Kidney (tissue), 14 donors: ENCODE data around the gene S100A16. TPM values are rescaled to one million over a fixed set of nuclear protein-coding genes. Genes with fewer than 3 reads are reported as not detected.
A peak's percentile ranks its signal among the peaks of the same experiment; 100 is the strongest.

Source experiments
- DNase-seq, 5 donors: peaks; one replicate each; pipeline ENCODE4 v3.0.0-alpha.2; 2013 to 2020
- FAIRE-seq: peaks from 2 replicates; lab custom pipeline; 2012; peaks lifted over from hg19 to GRCh38; lab: Jason Lieb, UNC
- H3K27ac ChIP-seq, 2 donors: one replicate each; pipeline ENCODE4 v1.7.0; 2013; ENCODE audit warnings: low read depth in 2 of 2, low read length in 2 of 2, inconsistent platforms in 1 of 2
- H3K27me3 ChIP-seq: one replicate; pipeline ENCODE4 v1.7.1; 2013; ENCODE audit warnings: low read length, inconsistent platforms; ENCODE audit not compliant: control insufficient read depth, insufficient read depth
- H3K36me3 ChIP-seq, 3 donors: one replicate each; pipeline versions ENCODE4 v1.7.0 to v1.7.1; 2013; ENCODE audit warnings: low read length in 3 of 3, control low read depth in 1 of 3, inconsistent platforms in 1 of 3; ENCODE audit not compliant: insufficient read depth in 3 of 3, control insufficient read depth in 2 of 3
- H3K4me1 ChIP-seq, 3 donors: one replicate each; pipeline versions ENCODE4 v1.7.0 to v1.7.1; 2013; ENCODE audit warnings: low read length in 3 of 3, inconsistent platforms in 1 of 3, low read depth in 1 of 3; ENCODE audit not compliant: control insufficient read depth in 2 of 3, insufficient read depth in 2 of 3
- H3K4me3 ChIP-seq, 3 donors: one replicate each; pipeline versions ENCODE4 v1.7.0 to v1.8.1; 2013; ENCODE audit warnings: low read length in 3 of 3, control low read depth in 1 of 3, inconsistent platforms in 1 of 3
- H3K9ac ChIP-seq, 3 donors: one replicate each; pipeline versions ENCODE4 v1.7.0 to v1.7.1; 2013; ENCODE audit warnings: low read length in 3 of 3, control low read depth in 1 of 3, inconsistent platforms in 1 of 3
- H3K9me3 ChIP-seq, 3 donors: one replicate each; pipeline versions ENCODE4 v1.7.0 to v1.7.1; 2013; ENCODE audit warnings: low read length in 3 of 3, control low read depth in 1 of 3, inconsistent platforms in 1 of 3; ENCODE audit not compliant: control insufficient read depth in 2 of 3, insufficient read depth in 1 of 3
- intact Hi-C: fragments of 100-400 bp; cut with DNase I; formaldehyde crosslinking; loops from one replicate; pipeline ENCODE4 v1.11.1; 2022
- polyA plus RNA-seq: library from polyadenylated mRNA; stranded (reverse); fragments of 350-450 nt; fragmentation: Illumina TruSeq; extraction: RNeasy Lipid Tissue Mini Kit (QIAGEN cat#74804); gene quantifications from one replicate; pipeline ENCODE4 v1.2.3, GENCODE V29; 2014; ENCODE audit warnings: low read depth, low replicate concordance; ENCODE audit not compliant: insufficient read depth
- total RNA-seq: library from RNA; stranded (reverse); fragmentation: NEBNext Ultra II Directional; extraction: Animal tissue kit (Norgen Biotek cat#: 25700); gene quantifications from one replicate; pipeline ENCODE4 v1.2.1, GENCODE V29; 2021
- TF ChIP-seq, protein P1 (sequence below): IDR thresholded peaks from 3 replicates; pipeline ENCODE4 v1.5.1; 2012; ENCODE audit warnings: mild to moderate bottlenecking, moderate library complexity, borderline replicate concordance; ENCODE audit not compliant: insufficient read depth; ENCODE audit errors: extremely low read depth
- donor health status: control.
- donor health status: control.
- donor health status: control.
- donor health status: control.
- donor health status: control.
- donor health status: DM: yes; HTN: yes; CAD: no.
- donor health status: Normal renal cell carcinoma (clear cell type).

Gene S100A16
- total and polyA plus RNA-seq, 2 donors from 2014 or later = 119 to 174 TPM

DNA sequence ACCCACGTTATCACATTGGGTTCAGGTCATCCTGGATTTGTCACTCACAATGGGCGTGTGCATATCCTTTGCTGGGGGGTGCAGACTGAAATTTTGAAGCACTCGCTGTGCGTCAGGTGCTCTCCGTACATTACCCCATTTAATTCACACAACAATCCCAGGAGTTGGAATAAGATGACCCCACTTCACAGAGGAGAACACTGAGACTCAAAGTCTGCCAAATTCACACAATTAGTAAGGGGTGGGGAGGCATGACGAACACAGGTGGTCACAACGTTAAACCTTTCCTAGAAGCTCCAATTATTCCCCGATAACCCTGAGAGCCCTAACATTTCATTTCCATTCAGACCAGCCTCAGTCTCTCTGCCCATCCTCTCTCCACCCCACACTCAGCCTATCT, 43.5 kb downstream of the S100A16 start:
- no peak overlapping the region for H3K4me3 ChIP-seq
- H3K9ac ChIP-seq = no peak overlapping the region
- no peaks in the 10 kb centered on the region for H3K27me3 ChIP-seq
- no peak overlapping the region for H3K27ac ChIP-seq
- no peaks in the 10 kb centered on the region for H3K9me3 ChIP-seq
- TF ChIP-seq, protein P1, sequence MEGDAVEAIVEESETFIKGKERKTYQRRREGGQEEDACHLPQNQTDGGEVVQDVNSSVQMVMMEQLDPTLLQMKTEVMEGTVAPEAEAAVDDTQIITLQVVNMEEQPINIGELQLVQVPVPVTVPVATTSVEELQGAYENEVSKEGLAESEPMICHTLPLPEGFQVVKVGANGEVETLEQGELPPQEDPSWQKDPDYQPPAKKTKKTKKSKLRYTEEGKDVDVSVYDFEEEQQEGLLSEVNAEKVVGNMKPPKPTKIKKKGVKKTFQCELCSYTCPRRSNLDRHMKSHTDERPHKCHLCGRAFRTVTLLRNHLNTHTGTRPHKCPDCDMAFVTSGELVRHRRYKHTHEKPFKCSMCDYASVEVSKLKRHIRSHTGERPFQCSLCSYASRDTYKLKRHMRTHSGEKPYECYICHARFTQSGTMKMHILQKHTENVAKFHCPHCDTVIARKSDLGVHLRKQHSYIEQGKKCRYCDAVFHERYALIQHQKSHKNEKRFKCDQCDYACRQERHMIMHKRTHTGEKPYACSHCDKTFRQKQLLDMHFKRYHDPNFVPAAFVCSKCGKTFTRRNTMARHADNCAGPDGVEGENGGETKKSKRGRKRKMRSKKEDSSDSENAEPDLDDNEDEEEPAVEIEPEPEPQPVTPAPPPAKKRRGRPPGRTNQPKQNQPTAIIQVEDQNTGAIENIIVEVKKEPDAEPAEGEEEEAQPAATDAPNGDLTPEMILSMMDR = no peak
- peaks cover 6 to 20% (median 19%) of the 10 kb centered on the region in 3 donors for H3K4me1 ChIP-seq
- intact Hi-C loops = loop anchor here (5.0 kb wide), 1 partner anchor 57 kb away; no protein-coding TSS in a partner anchor
- FAIRE-seq (no peak), DNase-seq (no peak)
- no peaks in the 10 kb centered on the region for H3K36me3 ChIP-seq

DNA sequence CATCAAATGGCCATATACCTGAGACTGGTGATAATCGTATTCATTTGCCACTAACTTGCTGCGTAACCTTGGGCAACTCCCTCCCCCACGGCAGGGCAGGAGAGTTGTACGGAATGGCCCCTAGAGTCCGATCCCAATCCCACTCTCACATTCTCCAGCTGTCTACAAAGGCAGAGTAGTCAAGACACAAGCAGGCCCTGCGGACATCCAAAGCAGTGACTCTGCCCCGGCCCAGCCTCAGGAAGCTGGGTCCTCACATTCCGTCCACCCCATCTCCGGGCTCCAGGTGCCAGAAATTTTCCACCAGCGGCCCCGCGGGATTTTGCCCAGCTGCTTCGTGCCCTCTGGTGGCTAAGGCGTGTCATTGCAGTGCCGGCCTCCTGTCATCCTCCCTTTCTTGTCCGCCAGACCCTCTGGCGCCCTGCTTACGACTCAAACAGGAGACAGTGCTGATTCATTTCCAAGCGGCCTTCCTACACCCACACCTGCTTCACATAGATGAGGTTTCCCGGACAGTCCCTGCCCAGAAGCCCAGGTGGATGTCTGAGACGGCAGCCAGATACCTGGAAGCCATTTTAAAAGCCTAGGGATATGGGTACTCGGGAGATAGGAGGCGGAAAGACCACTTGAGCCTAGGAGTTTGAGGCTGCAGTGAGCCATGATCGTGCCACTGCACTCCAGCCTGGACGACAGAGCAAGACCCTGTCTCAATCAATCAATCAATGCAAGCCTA, 44.4 kb downstream of the S100A16 start:
- intact Hi-C loops = loop anchor here (5.0 kb wide), 1 partner anchor 56 kb away; no protein-coding TSS in a partner anchor
- Histone ChIP-seq H3K27me3 (no peaks in the 10 kb centered on the region), H3K9me3 (no peaks in the 10 kb centered on the region), H3K27ac (peak overlapping the region; percentile 71 to 74), H3K4me3 (peak overlapping the region; percentile 12 to 56 (median 21)), H3K36me3 (no peaks in the 10 kb centered on the region), H3K4me1 (peaks cover 6 to 24% (median 19%) of the 10 kb centered on the region in 3 donors), H3K9ac (peak overlapping the region in 2 of 3 donors; percentile 9 to 82)
- FAIRE-seq = no peak
- TF ChIP-seq, protein P1 = peak; percentile 99
- DNase-seq = peak; percentile 94 to 95 (median 95)

DNA sequence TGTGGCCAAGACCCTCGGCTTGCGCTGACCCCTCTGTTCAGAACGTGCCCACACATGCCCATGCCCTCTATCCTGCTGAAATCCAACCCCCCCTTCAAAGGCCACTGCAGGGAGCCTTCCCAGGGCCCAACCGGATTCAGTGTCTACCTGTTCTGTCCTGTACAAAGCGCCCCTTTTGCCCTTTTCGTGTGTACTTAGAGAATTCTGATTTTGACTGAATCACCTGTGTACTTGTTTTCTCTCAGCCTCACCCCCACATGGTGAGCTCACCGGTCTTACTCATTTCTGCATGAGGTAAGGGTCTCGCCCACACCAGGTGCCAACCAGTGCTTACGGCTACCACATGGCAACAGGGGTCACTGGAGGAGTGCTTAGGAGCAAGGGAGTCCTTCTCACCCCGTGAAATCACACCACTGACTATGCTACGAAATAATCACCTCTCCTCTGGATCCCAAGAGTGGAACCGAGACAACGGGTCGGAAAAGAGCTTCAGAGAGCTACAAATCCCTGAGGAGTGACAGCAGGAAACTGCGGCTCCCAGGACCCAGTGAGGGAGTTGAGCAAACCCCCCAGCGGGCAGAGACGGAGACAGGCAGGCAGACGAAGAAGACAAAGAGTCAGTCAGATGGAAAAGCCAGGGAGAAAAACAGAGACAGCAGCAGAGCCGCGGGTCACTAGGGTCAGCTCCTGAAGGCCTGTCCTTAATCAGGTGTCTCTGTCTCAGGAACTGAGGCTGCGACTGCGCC, 45.1 kb downstream of the S100A16 start:
- TF ChIP-seq, protein P1 = no peak
- intact Hi-C loops = loop anchor here (5.0 kb wide), 1 partner anchor 55 kb away; no protein-coding TSS in a partner anchor
- FAIRE-seq (no peak), DNase-seq (peak in 3 of 5 donors; percentile 46 to 81 (median 62))
- peaks cover 6 to 24% (median 19%) of the 10 kb centered on the region in 3 donors for H3K4me1 ChIP-seq
- peak overlapping the region; percentile 71 to 74 for H3K27ac ChIP-seq
- peak overlapping the region in 1 of 3 donors; percentile 82 for H3K9ac ChIP-seq
- no peaks in the 10 kb centered on the region for H3K36me3 ChIP-seq
- no peaks in the 10 kb centered on the region for H3K27me3 ChIP-seq
- no peaks in the 10 kb centered on the region for H3K9me3 ChIP-seq
- peak overlapping the region in 2 of 3 donors; percentile 4 to 56 for H3K4me3 ChIP-seq
